Measurements from ENCODE around the gene CSGALNACT2. TPM values are rescaled to one million over a fixed set of nuclear protein-coding genes. Genes with fewer than 3 reads are reported as not detected.

Gene CSGALNACT2
- total and polyA plus RNA-seq, 10 of the 15 experiments (the other 5 are each of a cell fraction or from before 2014, with no cell fraction given) = 2.5 to 12.6 (median 8.7) TPM

DNA sequence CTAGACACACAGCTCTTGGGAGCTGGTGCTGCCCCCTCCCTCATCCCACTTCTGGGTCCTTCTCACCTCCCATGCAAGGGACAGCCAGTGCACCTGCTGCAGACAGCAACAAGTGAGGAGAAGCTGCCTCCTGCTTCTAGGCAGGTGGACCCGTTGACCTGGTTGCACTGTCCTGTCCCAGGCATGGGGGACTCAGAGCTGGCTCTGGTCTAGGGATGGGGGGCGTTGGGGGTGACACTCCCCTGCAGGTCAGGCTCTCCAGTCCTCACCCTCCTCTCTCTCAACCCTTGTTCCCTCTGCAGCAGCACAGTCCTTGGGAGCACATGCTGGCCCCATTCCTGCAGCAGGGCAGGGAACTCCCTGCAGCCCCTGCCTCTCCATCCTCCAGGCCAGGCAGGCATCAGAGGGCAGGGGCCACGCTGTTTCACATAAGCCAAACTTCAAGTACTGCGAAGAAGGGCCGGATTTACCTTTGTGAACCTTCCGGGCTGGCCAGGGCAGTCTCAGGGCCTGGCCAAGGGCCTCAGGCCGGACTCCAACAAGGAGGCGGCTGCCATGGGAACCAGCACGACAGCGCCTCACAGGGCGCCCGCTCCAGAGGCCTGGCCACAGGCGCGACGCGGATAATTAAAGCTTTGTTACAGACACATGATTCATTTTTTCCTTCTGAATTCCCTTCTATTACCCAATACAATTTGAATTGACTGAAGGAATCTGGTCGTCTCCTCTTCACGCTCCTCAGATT lies 80.1 kb downstream of the CSGALNACT2 start:
- in situ Hi-C loops (cut with MboI) (loop anchor here (25.0 kb wide), 1 partner anchor 144 kb away; the partner anchor contains the start of gene FXYD4), intact Hi-C loops (cut with micrococcal nuclease; ENCODE audit: unreplicated experiment) (no loop called here)
- FAIRE-seq = no peak
- no peak for ATAC-seq
- POLR2A ChIA-PET = no interaction called here
- Histone ChIP-seq H3K27ac (ENCODE audit: control insufficient read depth, insufficient read depth) (no peak overlapping the region), H4K20me1 (ENCODE audit: control insufficient read depth, insufficient read depth) (no peaks in the 10 kb centered on the region), H3K79me2 (ENCODE audit: control insufficient read depth, insufficient read depth, low read length) (no peaks in the 10 kb centered on the region), H3K9ac (ENCODE audit: control insufficient read depth, insufficient read depth, low read length) (no peak overlapping the region), H3K9me3 (replicated peaks; ENCODE audit: control insufficient read depth, insufficient read depth, low read length) (no peaks in the 10 kb centered on the region), H3K4me1 (ENCODE audit: control insufficient read depth, insufficient read depth, low read length) (peaks cover 8% of the 10 kb centered on the region), H2AFZ (ENCODE audit: control insufficient read depth, low read depth, low read length) (no peak overlapping the region), H3K36me3 (ENCODE audit: control insufficient read depth in 2 of 2, insufficient read depth in 2 of 2, low read length in 1 of 2) (no peaks in the 10 kb centered on the region), H3K4me2 (ENCODE audit: control insufficient read depth, insufficient read depth) (no peak overlapping the region), H3K27me3 (replicated peaks in 1 of 2; ENCODE audit: control insufficient read depth in 2 of 2, insufficient read depth in 2 of 2, low read length in 1 of 2) (peaks cover 0 to 1% of the 10 kb centered on the region in 2 experiments; a peak in 2 of 4 replicates), H3K4me3 (no peak overlapping the region)
- RAD21 ChIA-PET (ENCODE audit: unreplicated experiment) = no interaction called here
- no peak for DNase-seq (ENCODE audit: low read depth, low spot score)
- BruUV-seq (replicated peaks) = no TSS peak
- WGBS (ENCODE audit: insufficient coverage, insufficient replicate concordance, low lambda C conversion rate, missing lambda C conversion rate) = 53% methylated on average over 18 of the region's 18 CpGs
- SMC1A ChIA-PET (ENCODE audit: uncharacterized antibody, unreplicated experiment) = no interaction called here
- CTCF ChIA-PET = interaction anchor here (4.9 kb wide), 1 partner anchor 13 kb away, joined by 29 read pairs; no protein-coding TSS in a partner anchor
- TF ChIP-seq PAX5 (IDR thresholded peaks at IDR 0.05; ENCODE audit: borderline replicate concordance, low read depth, low read length) (no peak), CREM (IDR thresholded peaks at IDR 0.05; ENCODE audit: low read depth) (no peak), ZNF207 (IDR thresholded peaks at IDR 0.05; ENCODE audit: borderline replicate concordance) (no peak), MYB (IDR thresholded peaks at IDR 0.05; ENCODE audit: borderline replicate concordance, low read depth, low read length) (no peak), RAD21 (IDR thresholded peaks at IDR 0.05; ENCODE audit: insufficient read depth, low read depth, low read length) (no peak), POLR2A (IDR thresholded peaks at IDR 0.05; ENCODE audit: low read depth, low read length) (no peak), EZH2 (IDR thresholded peaks at IDR 0.05; ENCODE audit: borderline replicate concordance, control insufficient read depth, low read depth, low read length) (no peak), FOXM1 (IDR thresholded peaks at IDR 0.05; ENCODE audit: low read depth, low read length) (no peak), TCF3 (IDR thresholded peaks at IDR 0.05; ENCODE audit: borderline replicate concordance, insufficient read depth, low read depth, low read length) (no peak), RUNX3 (IDR thresholded peaks at IDR 0.05; ENCODE audit: low read length) (no peak), KAT2A (conservative IDR thresholded peaks at IDR 0.05; ENCODE audit: control insufficient read depth, low read depth, low read length) (no peak), LARP7 (IDR thresholded peaks at IDR 0.05) (no peak)
- TF ChIP-seq, protein P1, sequence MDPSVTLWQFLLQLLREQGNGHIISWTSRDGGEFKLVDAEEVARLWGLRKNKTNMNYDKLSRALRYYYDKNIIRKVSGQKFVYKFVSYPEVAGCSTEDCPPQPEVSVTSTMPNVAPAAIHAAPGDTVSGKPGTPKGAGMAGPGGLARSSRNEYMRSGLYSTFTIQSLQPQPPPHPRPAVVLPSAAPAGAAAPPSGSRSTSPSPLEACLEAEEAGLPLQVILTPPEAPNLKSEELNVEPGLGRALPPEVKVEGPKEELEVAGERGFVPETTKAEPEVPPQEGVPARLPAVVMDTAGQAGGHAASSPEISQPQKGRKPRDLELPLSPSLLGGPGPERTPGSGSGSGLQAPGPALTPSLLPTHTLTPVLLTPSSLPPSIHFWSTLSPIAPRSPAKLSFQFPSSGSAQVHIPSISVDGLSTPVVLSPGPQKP (IDR thresholded peaks at IDR 0.05; ENCODE audit: low read depth, low read length) = no peak
- TF ChIP-seq, protein P2, sequence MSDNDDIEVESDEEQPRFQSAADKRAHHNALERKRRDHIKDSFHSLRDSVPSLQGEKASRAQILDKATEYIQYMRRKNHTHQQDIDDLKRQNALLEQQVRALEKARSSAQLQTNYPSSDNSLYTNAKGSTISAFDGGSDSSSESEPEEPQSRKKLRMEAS (IDR thresholded peaks at IDR 0.05; ENCODE audit: low read depth, low read length) = no peak
- TF ChIP-seq, protein P3, sequence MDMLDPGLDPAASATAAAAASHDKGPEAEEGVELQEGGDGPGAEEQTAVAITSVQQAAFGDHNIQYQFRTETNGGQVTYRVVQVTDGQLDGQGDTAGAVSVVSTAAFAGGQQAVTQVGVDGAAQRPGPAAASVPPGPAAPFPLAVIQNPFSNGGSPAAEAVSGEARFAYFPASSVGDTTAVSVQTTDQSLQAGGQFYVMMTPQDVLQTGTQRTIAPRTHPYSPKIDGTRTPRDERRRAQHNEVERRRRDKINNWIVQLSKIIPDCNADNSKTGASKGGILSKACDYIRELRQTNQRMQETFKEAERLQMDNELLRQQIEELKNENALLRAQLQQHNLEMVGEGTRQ (IDR thresholded peaks at IDR 0.05; ENCODE audit: borderline replicate concordance, low read depth, low read length) = no peak
- TF ChIP-seq, protein P4, sequence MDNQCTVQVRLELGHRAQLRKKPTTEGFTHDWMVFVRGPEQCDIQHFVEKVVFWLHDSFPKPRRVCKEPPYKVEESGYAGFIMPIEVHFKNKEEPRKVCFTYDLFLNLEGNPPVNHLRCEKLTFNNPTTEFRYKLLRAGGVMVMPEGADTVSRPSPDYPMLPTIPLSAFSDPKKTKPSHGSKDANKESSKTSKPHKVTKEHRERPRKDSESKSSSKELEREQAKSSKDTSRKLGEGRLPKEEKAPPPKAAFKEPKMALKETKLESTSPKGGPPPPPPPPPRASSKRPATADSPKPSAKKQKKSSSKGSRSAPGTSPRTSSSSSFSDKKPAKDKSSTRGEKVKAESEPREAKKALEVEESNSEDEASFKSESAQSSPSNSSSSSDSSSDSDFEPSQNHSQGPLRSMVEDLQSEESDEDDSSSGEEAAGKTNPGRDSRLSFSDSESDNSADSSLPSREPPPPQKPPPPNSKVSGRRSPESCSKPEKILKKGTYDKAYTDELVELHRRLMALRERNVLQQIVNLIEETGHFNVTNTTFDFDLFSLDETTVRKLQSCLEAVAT (IDR thresholded peaks at IDR 0.05) = no peak
- TF ChIP-seq, protein P5, sequence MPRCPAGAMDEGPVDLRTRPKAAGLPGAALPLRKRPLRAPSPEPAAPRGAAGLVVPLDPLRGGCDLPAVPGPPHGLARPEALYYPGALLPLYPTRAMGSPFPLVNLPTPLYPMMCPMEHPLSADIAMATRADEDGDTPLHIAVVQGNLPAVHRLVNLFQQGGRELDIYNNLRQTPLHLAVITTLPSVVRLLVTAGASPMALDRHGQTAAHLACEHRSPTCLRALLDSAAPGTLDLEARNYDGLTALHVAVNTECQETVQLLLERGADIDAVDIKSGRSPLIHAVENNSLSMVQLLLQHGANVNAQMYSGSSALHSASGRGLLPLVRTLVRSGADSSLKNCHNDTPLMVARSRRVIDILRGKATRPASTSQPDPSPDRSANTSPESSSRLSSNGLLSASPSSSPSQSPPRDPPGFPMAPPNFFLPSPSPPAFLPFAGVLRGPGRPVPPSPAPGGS (IDR thresholded peaks at IDR 0.05; ENCODE audit: borderline replicate concordance, insufficient read depth, low read depth, low read length, poor library complexity, severe bottlenecking) = no peak
